Left ventricle myocardium inferior (tissue), 1 donor: ENCODE results near the gene RAPGEF2. TPM values are rescaled to one million over a fixed set of nuclear protein-coding genes. Genes with fewer than 3 reads are reported as not detected.

Experiments
- DNase-seq: peaks from one replicate; pipeline ENCODE4 v3.0.0-alpha.2; 2020
- H3K27ac ChIP-seq: fragments of 200-600 bp; replicated peaks from 2 replicates; pipeline ENCODE4 v1.8.0; 2021
- H3K27me3 ChIP-seq: fragments of 200-600 bp; 2 replicates; pipeline ENCODE4 v1.8.0; 2021; ENCODE audit warnings: low read depth
- H3K36me3 ChIP-seq: fragments of 200-600 bp; 2 replicates; pipeline ENCODE4 v1.8.0; 2021
- H3K4me1 ChIP-seq: fragments of 200-600 bp; 2 replicates; pipeline ENCODE4 v1.8.0; 2021
- H3K4me3 ChIP-seq: fragments of 200-600 bp; 2 replicates; pipeline ENCODE4 v1.8.0; 2021; ENCODE audit warnings: mild to moderate bottlenecking, moderate library complexity
- H3K9me3 ChIP-seq: fragments of 200-600 bp; replicated peaks from 2 replicates; pipeline ENCODE4 v1.8.0; 2021
- CTCF ChIP-seq: fragments of 200-600 bp; IDR thresholded peaks from 2 replicates; pipeline ENCODE4 v1.8.0; 2021; ENCODE audit warnings: antibody characterized with exemption, mild to moderate bottlenecking, borderline replicate concordance
- intact Hi-C: fragments of 100-400 bp; cut with micrococcal nuclease; formaldehyde crosslinking; loops from one replicate; pipeline ENCODE4 v1.11.0; 2022
- total RNA-seq: library from RNA; stranded (reverse); fragmentation: NEBNext Ultra II Directional; extraction: Animal tissue kit (Norgen Biotek cat#: 25700); gene quantifications from one replicate; pipeline ENCODE4 v1.2.1, GENCODE V29; 2021
- donor health status: DM: no; HTN: yes; CAD: no; lungs with severe emphysema.

RAPGEF2 gene
- total RNA-seq, 1 donor from 2014 or later = 51.5 TPM

GRCh38 chr4:159355466-159355865, 252.6 kb downstream of the RAPGEF2 start:
- peak overlapping the region; percentile 2 for H3K27ac ChIP-seq
- no peaks in the 10 kb centered on the region for H3K9me3 ChIP-seq
- peaks cover 64% of the 10 kb centered on the region for H3K4me1 ChIP-seq
- TF ChIP-seq CTCF = no peak
- no peaks in the 10 kb centered on the region for H3K27me3 ChIP-seq
- H3K36me3 ChIP-seq = peaks cover 95% of the 10 kb centered on the region
- DNase-seq = no peak
- intact Hi-C loops = no loop called here
- no peak overlapping the region for H3K4me3 ChIP-seq

- TF ChIP-seq CTCF = no peak
- H3K36me3 ChIP-seq = peaks cover 94% of the 10 kb centered on the region
- no peak for DNase-seq
- H3K4me3 ChIP-seq = no peak overlapping the region
- no peaks in the 10 kb centered on the region for H3K27me3 ChIP-seq
- intact Hi-C loops = no loop called here
- H3K9me3 ChIP-seq = no peaks in the 10 kb centered on the region
- H3K4me1 ChIP-seq = peaks cover 52% of the 10 kb centered on the region
- H3K27ac ChIP-seq = peak overlapping the region; percentile 60
These were observed 254.5 kb downstream of the RAPGEF2 start for GRCh38 chr4:159357350-159357749.

GRCh38 chr4:159358226-159358625, 255.3 kb downstream of the RAPGEF2 start:
- Histone ChIP-seq H3K27ac (peak overlapping the region; percentile 60), H3K36me3 (peaks cover 87% of the 10 kb centered on the region), H3K27me3 (no peaks in the 10 kb centered on the region), H3K9me3 (no peaks in the 10 kb centered on the region), H3K4me3 (no peak overlapping the region), H3K4me1 (peaks cover 43% of the 10 kb centered on the region)
- intact Hi-C loops = no loop called here
- no peak for DNase-seq
- TF ChIP-seq CTCF = no peak

- DNase-seq = no peak
- H3K4me1 ChIP-seq = peaks cover 34% of the 10 kb centered on the region
- no peak for TF ChIP-seq CTCF
- H3K4me3 ChIP-seq = no peak overlapping the region
- intact Hi-C loops = no loop called here
- H3K27ac ChIP-seq = peak overlapping the region; percentile 60
- no peaks in the 10 kb centered on the region for H3K9me3 ChIP-seq
- peaks cover 67% of the 10 kb centered on the region for H3K36me3 ChIP-seq
- H3K27me3 ChIP-seq = no peaks in the 10 kb centered on the region
These were observed 257.7 kb downstream of the RAPGEF2 start for GRCh38 chr4:159360549-159360948.

GRCh38 chr4:159363361-159363760, 260.5 kb downstream of the RAPGEF2 start:
- H3K9me3 ChIP-seq = no peaks in the 10 kb centered on the region
- no peaks in the 10 kb centered on the region for H3K27me3 ChIP-seq
- H3K4me1 ChIP-seq = peaks cover 42% of the 10 kb centered on the region
- no peak for TF ChIP-seq CTCF
- peaks cover 42% of the 10 kb centered on the region for H3K36me3 ChIP-seq
- DNase-seq = no peak
- intact Hi-C loops = no loop called here
- H3K4me3 ChIP-seq = no peak overlapping the region
- no peak overlapping the region for H3K27ac ChIP-seq
